Upper lobe of left lung (tissue), 4 donors: ENCODE measurements around the gene INPP5E.

ENCODE experiments used
- CTCF ChIP-seq, 6 experiments: fragments of 450-650 bp in 4 of 6; fragments of 200-600 bp in 2 of 6; sonication (generic) in 2 of 6; IDR thresholded peaks; one replicate each; pipeline ENCODE4 v1.5.1; 2016 to 2019; ENCODE audit warnings: antibody characterized with exemption in 6 of 6
- EP300 ChIP-seq, 4 donors: sonication (generic); formaldehyde crosslinking; IDR thresholded peaks; one replicate each; pipeline ENCODE4 v1.5.1; 2017; ENCODE audit warnings: antibody characterized with exemption in 4 of 4, control low read depth in 2 of 4

- TF ChIP-seq EP300 (IDR thresholded peaks at IDR 0.05) (no peak), CTCF (IDR thresholded peaks at IDR 0.05) (no peak)
These were observed 56.2 kb downstream of the INPP5E start for GRCh38 chr9:136383436-136383835.
